Uterus (tissue), 2 donors: Measurements from ENCODE around the gene ZNF75A.
A peak's percentile ranks its signal among the peaks of the same experiment; 100 is the strongest.

ENCODE experiments used
- POLR2A ChIP-seq, 2 donors: fragments of 450-650 bp; IDR thresholded peaks; one replicate each; pipeline ENCODE4 v1.6.1; 2016; ENCODE audit warnings: antibody characterized with exemption in 2 of 2, mild to moderate bottlenecking in 1 of 2, moderate library complexity in 1 of 2
- TF ChIP-seq, protein P1 (sequence below), 4 experiments: fragments of 200-600 bp in 2 of 4; fragments of 450-650 bp in 2 of 4; sonication (generic) in 2 of 4; IDR thresholded peaks; one replicate each; pipeline ENCODE4 v1.5.1; 2016 to 2019; ENCODE audit warnings: antibody characterized with exemption in 4 of 4, mild to moderate bottlenecking in 2 of 4, moderate library complexity in 1 of 4

DNA sequence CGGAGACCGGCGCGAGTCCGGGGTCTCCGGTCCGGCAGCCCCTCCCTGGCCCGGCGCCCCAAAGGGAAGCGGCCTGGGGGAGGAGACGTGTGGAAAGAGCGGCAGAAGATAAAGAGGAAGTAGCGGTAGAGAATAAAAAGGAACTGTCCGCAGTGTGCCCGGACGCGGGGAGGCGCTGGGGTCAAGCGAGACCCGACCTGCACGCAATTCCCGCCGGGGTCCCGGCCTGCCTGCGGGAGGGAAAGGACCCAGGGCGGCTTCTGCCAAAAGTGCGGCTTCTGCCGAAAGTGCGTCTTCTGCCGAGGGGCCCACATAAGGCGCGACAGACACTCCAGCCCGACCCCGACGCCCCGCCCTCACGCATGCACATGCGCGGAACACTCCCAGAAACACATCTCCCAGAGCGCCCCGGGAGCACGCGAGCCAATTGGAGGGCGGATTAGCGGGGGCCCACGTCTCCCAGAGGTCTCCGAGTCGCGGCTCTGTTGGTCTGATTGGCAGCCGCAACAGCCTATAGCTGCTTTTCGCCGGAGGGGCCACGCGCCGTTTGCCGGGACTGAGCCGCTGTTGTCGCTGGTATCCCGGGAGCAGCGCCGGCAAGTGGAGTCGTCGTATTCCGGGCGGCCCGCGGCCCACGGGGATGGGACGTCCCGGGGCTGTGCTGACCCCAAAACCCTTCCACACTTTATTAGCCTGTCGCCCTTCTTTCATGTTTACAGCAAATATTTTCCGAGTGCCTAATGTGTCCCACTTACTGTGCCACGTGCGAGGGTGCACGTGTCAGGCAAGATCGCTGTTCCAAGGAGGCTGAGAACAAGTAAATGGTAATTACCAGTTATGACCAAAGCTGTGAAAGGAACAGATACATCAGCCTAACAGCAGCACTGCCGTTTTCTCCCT, 40.9 kb upstream of the ZNF75A start:
- TF ChIP-seq, protein P1, sequence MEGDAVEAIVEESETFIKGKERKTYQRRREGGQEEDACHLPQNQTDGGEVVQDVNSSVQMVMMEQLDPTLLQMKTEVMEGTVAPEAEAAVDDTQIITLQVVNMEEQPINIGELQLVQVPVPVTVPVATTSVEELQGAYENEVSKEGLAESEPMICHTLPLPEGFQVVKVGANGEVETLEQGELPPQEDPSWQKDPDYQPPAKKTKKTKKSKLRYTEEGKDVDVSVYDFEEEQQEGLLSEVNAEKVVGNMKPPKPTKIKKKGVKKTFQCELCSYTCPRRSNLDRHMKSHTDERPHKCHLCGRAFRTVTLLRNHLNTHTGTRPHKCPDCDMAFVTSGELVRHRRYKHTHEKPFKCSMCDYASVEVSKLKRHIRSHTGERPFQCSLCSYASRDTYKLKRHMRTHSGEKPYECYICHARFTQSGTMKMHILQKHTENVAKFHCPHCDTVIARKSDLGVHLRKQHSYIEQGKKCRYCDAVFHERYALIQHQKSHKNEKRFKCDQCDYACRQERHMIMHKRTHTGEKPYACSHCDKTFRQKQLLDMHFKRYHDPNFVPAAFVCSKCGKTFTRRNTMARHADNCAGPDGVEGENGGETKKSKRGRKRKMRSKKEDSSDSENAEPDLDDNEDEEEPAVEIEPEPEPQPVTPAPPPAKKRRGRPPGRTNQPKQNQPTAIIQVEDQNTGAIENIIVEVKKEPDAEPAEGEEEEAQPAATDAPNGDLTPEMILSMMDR (IDR thresholded peaks at IDR 0.05), result peak; percentile 12 to 41 (median 31)
- TF ChIP-seq POLR2A (IDR thresholded peaks at IDR 0.05), result peak; percentile 87 to 89
